GM23338 (cell line): Measurements from ENCODE around the gene TM7SF2. TPM values are rescaled to one million over a fixed set of nuclear protein-coding genes. Genes with fewer than 3 reads are reported as not detected.

ENCODE experiments used
- ATAC-seq: fragments of 200-7000 bp; cut with Tn5 transposase; 3 replicates; pipeline ENCODE4 v1.9.1; 2020
- DNase-seq: peaks from one replicate; pipeline ENCODE4 v3.0.0-alpha.2; 2015; ENCODE audit warnings: low spot score
- H2AFZ ChIP-seq: fragments of 200-600 bp; sonication (generic); 2 replicates; pipeline ENCODE4 v1.8.0; 2016; ENCODE audit warnings: antibody characterized with exemption, mild to moderate bottlenecking, moderate library complexity
- H3F3A ChIP-seq: fragments of 200-600 bp; sonication (generic); replicated peaks from 2 replicates; pipeline ENCODE4 v1.8.0; 2017; ENCODE audit warnings: antibody characterized with exemption, mixed run types, low read depth
- H3K27ac ChIP-seq: fragments of 200-600 bp; sonication (generic); 2 replicates; pipeline ENCODE4 v1.6.1; 2016; ENCODE audit warnings: low read depth
- H3K27me3 ChIP-seq: fragments of 200-600 bp; sonication (generic); 2 replicates; pipeline ENCODE4 v1.8.0; 2016; ENCODE audit warnings: mild to moderate bottlenecking, mixed run types, moderate library complexity; ENCODE audit not compliant: insufficient read depth
- H3K36me3 ChIP-seq: fragments of 200-600 bp; sonication (generic); 2 replicates; pipeline ENCODE4 v1.8.0; 2016; ENCODE audit warnings: mild to moderate bottlenecking; ENCODE audit not compliant: insufficient read depth
- H3K4me1 ChIP-seq: fragments of 200-600 bp; sonication (generic); 2 replicates; pipeline ENCODE4 v1.8.0; 2016; ENCODE audit warnings: mild to moderate bottlenecking, moderate library complexity; ENCODE audit not compliant: insufficient read depth
- H3K4me2 ChIP-seq: fragments of 200-600 bp; sonication (generic); 2 replicates; pipeline ENCODE4 v1.7.1; 2017; ENCODE audit warnings: mixed run types
- H3K4me3 ChIP-seq: fragments of 200-600 bp; sonication (generic); 2 replicates; pipeline ENCODE4 v1.6.1; 2016; ENCODE audit warnings: mixed run types
- H3K79me2 ChIP-seq: fragments of 200-600 bp; sonication (generic); replicated peaks from 2 replicates; pipeline ENCODE4 v1.8.0; 2017; ENCODE audit warnings: mild to moderate bottlenecking; ENCODE audit not compliant: insufficient read depth
- H3K9me2 ChIP-seq: fragments of 200-600 bp; sonication (generic); 2 replicates; pipeline ENCODE4 v1.8.0; 2017; ENCODE audit not compliant: insufficient read depth
- H4K20me1 ChIP-seq: fragments of 200-600 bp; sonication (generic); replicated peaks from 2 replicates; pipeline ENCODE4 v1.8.0; 2017; ENCODE audit warnings: mild to moderate bottlenecking; ENCODE audit not compliant: insufficient read depth
- H3K27ac Mint-ChIP-seq: 2 replicates; pipeline ENCODE4 v1.8.0; 2020; ENCODE audit warnings: inconsistent platforms, mild to moderate bottlenecking, moderate library complexity, mixed read lengths
- H3K27me3 Mint-ChIP-seq: 3 replicates; pipeline ENCODE4 v1.8.0; 2022; ENCODE audit warnings: low read depth, mild to moderate bottlenecking, moderate library complexity, mixed read lengths, inconsistent platforms; ENCODE audit not compliant: insufficient read depth, poor library complexity
- H3K36me3 Mint-ChIP-seq: 3 replicates; pipeline ENCODE4 v1.8.0; 2021; ENCODE audit warnings: low read depth, mild to moderate bottlenecking, inconsistent platforms, moderate library complexity, mixed read lengths
- H3K4me1 Mint-ChIP-seq: 3 replicates; pipeline ENCODE4 v1.8.0; 2020; ENCODE audit warnings: mild to moderate bottlenecking, inconsistent platforms, mixed read lengths
- H3K4me3 Mint-ChIP-seq: 3 replicates; pipeline ENCODE4 v1.8.0; 2021; ENCODE audit warnings: moderate library complexity, mild to moderate bottlenecking, inconsistent platforms, mixed read lengths
- H3K9me3 Mint-ChIP-seq: 3 replicates; pipeline ENCODE4 v1.8.0; 2020; ENCODE audit warnings: moderate library complexity, mild to moderate bottlenecking, inconsistent platforms, mixed read lengths
- CREB1 ChIP-seq: fragments of 250-450 bp; sonication (Bioruptor Pico); IDR thresholded peaks from 2 replicates; pipeline ENCODE4 v1.5.0; 2020; ENCODE audit warnings: low read depth, mild to moderate bottlenecking, moderate library complexity
- ETS1 ChIP-seq: IDR thresholded peaks from 2 replicates; pipeline ENCODE4 v1.6.1; 2016; ENCODE audit warnings: antibody characterized with exemption
- EZH2 ChIP-seq: fragments of 200-600 bp; sonication (generic); IDR thresholded peaks from one replicate; pipeline ENCODE4 v1.8.0; 2017; ENCODE audit warnings: antibody characterized with exemption, mild to moderate bottlenecking, low read depth; ENCODE audit not compliant: unreplicated experiment
- EZH2phosphoT487 ChIP-seq: fragments of 200-600 bp; sonication (generic); IDR thresholded peaks from one replicate; pipeline ENCODE4 v1.8.1; 2018; ENCODE audit warnings: antibody characterized with exemption; ENCODE audit not compliant: unreplicated experiment
- JUNB ChIP-seq: IDR thresholded peaks from one replicate; pipeline ENCODE4 v1.6.1; 2016; ENCODE audit warnings: antibody characterized with exemption; ENCODE audit not compliant: unreplicated experiment
- POLR2AphosphoS5 ChIP-seq: IDR thresholded peaks from 2 replicates; pipeline ENCODE4 v1.6.1; 2016; ENCODE audit warnings: antibody characterized with exemption, low read depth
- STAT1 ChIP-seq: IDR thresholded peaks from one replicate; pipeline ENCODE4 v1.6.1; 2016; ENCODE audit warnings: antibody characterized with exemption; ENCODE audit not compliant: unreplicated experiment
- ZNF114 ChIP-seq: fragments of 250-450 bp; sonication (Bioruptor Pico); IDR thresholded peaks from 2 replicates; pipeline ENCODE4 v1.5.0; 2020; ENCODE audit warnings: mild to moderate bottlenecking, moderate library complexity
- ZNF331 ChIP-seq: fragments of 250-450 bp; sonication (Bioruptor Pico); IDR thresholded peaks from 2 replicates; pipeline ENCODE4 v1.5.0; 2020; ENCODE audit warnings: low read depth, mild to moderate bottlenecking, moderate library complexity
- polyA plus RNA-seq: library from polyadenylated mRNA; unstranded; fragments of >200 nt; fragmentation: Nextera tagmentation; extraction: Ambion mirVana; gene quantifications from 2 replicates; pipeline ENCODE4 v1.2.1, GENCODE V29; 2016
- total RNA-seq: library from RNA; depleted of rRNA; stranded (reverse); fragments of >200 nt; shearing (Covaris generic); gene quantifications from 2 replicates; pipeline ENCODE4 v1.2.3, GENCODE V29; 2014
- TF ChIP-seq, protein P1 (sequence below): fragments of 250-450 bp; sonication (Bioruptor Pico); IDR thresholded peaks from 2 replicates; pipeline ENCODE4 v1.5.0; 2020; ENCODE audit warnings: mild to moderate bottlenecking, moderate library complexity
- TF ChIP-seq, protein P2 (sequence below): IDR thresholded peaks from one replicate; pipeline ENCODE4 v1.6.1; 2018; ENCODE audit warnings: antibody characterized with exemption; ENCODE audit not compliant: unreplicated experiment

TM7SF2 gene
- total and polyA plus RNA-seq, 2 experiments from 2014 or later, result 43.5 to 82.3 TPM

DNA sequence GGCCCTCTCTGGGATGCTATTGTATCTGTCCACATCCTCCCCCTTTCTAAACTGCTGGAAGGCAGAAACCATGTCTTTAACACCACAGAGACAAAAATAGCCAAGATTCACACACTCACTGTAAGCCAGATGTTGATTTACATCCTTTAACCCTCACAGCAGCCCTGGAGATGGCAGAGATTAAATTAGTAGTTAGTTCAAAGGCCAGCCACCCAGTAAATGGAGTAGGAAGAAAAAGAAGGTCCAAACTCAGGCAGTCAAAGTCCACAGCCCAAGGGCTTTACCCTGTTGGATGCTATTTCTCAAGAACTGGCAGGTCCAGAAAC is 8.0 kb downstream of the TM7SF2 start:
- H3K9me2 ChIP-seq, result no peaks in the 10 kb centered on the region
- Mint-ChIP-seq H3K9me3 (no peaks in the 10 kb centered on the region; the same call in 2 of the 3 replicates), H3K27ac (no peak overlapping the region), H3K27me3 (peaks cover 38% of the 10 kb centered on the region), H3K36me3 (peaks cover 68% of the 10 kb centered on the region), H3K4me1 (peaks cover 20% of the 10 kb centered on the region), H3K4me3 (peak overlapping the region; percentile 100)
- H3K4me3 ChIP-seq, result no peak overlapping the region
- TF ChIP-seq, protein P1, sequence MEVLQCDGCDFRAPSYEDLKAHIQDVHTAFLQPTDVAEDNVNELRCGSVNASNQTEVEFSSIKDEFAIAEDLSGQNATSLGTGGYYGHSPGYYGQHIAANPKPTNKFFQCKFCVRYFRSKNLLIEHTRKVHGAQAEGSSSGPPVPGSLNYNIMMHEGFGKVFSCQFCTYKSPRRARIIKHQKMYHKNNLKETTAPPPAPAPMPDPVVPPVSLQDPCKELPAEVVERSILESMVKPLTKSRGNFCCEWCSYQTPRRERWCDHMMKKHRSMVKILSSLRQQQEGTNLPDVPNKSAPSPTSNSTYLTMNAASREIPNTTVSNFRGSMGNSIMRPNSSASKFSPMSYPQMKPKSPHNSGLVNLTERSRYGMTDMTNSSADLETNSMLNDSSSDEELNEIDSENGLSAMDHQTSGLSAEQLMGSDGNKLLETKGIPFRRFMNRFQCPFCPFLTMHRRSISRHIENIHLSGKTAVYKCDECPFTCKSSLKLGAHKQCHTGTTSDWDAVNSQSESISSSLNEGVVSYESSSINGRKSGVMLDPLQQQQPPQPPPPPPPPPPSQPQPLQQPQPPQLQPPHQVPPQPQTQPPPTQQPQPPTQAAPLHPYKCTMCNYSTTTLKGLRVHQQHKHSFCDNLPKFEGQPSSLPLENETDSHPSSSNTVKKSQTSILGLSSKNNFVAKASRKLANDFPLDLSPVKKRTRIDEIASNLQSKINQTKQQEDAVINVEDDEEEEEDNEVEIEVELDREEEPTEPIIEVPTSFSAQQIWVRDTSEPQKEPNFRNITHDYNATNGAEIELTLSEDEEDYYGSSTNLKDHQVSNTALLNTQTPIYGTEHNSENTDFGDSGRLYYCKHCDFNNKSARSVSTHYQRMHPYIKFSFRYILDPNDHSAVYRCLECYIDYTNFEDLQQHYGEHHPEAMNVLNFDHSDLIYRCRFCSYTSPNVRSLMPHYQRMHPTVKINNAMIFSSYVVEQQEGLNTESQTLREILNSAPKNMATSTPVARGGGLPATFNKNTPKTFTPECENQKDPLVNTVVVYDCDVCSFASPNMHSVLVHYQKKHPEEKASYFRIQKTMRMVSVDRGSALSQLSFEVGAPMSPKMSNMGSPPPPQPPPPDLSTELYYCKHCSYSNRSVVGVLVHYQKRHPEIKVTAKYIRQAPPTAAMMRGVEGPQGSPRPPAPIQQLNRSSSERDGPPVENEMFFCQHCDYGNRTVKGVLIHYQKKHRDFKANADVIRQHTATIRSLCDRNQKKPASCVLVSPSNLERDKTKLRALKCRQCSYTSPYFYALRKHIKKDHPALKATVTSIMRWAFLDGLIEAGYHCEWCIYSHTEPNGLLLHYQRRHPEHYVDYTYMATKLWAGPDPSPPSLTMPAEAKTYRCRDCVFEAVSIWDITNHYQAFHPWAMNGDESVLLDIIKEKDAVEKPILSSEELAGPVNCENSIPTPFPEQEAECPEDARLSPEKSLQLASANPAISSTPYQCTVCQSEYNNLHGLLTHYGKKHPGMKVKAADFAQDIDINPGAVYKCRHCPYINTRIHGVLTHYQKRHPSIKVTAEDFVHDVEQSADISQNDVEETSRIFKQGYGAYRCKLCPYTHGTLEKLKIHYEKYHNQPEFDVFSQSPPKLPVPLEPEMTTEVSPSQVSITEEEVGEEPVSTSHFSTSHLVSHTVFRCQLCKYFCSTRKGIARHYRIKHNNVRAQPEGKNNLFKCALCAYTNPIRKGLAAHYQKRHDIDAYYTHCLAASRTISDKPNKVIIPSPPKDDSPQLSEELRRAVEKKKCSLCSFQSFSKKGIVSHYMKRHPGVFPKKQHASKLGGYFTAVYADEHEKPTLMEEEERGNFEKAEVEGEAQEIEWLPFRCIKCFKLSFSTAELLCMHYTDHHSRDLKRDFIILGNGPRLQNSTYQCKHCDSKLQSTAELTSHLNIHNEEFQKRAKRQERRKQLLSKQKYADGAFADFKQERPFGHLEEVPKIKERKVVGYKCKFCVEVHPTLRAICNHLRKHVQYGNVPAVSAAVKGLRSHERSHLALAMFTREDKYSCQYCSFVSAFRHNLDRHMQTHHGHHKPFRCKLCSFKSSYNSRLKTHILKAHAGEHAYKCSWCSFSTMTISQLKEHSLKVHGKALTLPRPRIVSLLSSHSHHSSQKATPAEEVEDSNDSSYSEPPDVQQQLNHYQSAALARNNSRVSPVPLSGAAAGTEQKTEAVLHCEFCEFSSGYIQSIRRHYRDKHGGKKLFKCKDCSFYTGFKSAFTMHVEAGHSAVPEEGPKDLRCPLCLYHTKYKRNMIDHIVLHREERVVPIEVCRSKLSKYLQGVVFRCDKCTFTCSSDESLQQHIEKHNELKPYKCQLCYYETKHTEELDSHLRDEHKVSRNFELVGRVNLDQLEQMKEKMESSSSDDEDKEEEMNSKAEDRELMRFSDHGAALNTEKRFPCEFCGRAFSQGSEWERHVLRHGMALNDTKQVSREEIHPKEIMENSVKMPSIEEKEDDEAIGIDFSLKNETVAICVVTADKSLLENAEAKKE (CRISPR knock-in tag), result no peak
- TF ChIP-seq EZH2 (no peak), EZH2phosphoT487 (no peak), ZNF331 (CRISPR knock-in tag) (no peak), ZNF114 (CRISPR knock-in tag) (no peak), POLR2AphosphoS5 (no peak), STAT1 (no peak), JUNB (no peak), CREB1 (no peak), ETS1 (no peak)
- TF ChIP-seq, protein P2, sequence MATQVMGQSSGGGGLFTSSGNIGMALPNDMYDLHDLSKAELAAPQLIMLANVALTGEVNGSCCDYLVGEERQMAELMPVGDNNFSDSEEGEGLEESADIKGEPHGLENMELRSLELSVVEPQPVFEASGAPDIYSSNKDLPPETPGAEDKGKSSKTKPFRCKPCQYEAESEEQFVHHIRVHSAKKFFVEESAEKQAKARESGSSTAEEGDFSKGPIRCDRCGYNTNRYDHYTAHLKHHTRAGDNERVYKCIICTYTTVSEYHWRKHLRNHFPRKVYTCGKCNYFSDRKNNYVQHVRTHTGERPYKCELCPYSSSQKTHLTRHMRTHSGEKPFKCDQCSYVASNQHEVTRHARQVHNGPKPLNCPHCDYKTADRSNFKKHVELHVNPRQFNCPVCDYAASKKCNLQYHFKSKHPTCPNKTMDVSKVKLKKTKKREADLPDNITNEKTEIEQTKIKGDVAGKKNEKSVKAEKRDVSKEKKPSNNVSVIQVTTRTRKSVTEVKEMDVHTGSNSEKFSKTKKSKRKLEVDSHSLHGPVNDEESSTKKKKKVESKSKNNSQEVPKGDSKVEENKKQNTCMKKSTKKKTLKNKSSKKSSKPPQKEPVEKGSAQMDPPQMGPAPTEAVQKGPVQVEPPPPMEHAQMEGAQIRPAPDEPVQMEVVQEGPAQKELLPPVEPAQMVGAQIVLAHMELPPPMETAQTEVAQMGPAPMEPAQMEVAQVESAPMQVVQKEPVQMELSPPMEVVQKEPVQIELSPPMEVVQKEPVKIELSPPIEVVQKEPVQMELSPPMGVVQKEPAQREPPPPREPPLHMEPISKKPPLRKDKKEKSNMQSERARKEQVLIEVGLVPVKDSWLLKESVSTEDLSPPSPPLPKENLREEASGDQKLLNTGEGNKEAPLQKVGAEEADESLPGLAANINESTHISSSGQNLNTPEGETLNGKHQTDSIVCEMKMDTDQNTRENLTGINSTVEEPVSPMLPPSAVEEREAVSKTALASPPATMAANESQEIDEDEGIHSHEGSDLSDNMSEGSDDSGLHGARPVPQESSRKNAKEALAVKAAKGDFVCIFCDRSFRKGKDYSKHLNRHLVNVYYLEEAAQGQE, result no peak
- ATAC-seq, result no peak
- H3K79me2 ChIP-seq, result peaks cover 50% of the 10 kb centered on the region
- H3K4me1 ChIP-seq, result peaks cover 11% of the 10 kb centered on the region
- peaks cover 38% of the 10 kb centered on the region for H3F3A ChIP-seq
- no peak overlapping the region for H2AFZ ChIP-seq
- peaks cover 18% of the 10 kb centered on the region for H3K36me3 ChIP-seq
- no peaks in the 10 kb centered on the region for H3K27me3 ChIP-seq
- 0 out of 2 replicates have a peak overlapping the region, but pooled peaks have one; percentile 56 for H3K27ac ChIP-seq
- peaks cover 14% of the 10 kb centered on the region for H4K20me1 ChIP-seq
- no peak for DNase-seq
- H3K4me2 ChIP-seq, result no peak overlapping the region
